HG02642 (cell line): ENCODE data around the gene SLC25A43.
"Not testable (repeated sequence)": the region's sequence is repeated elsewhere in the genome, so short reads cannot be mapped to it uniquely, and the experiment has no call there.

ENCODE experiments used
- ATAC-seq: cut with Tn5 transposase; IDR thresholded peaks from one replicate; pipeline ENCODE4 v1.9.1; 2021; ENCODE audit warnings: mild to moderate bottlenecking; ENCODE audit not compliant: unreplicated experiment, poor library complexity

Gene SLC25A43

GRCh38 chrX:119466970-119467369 lies 67.8 kb downstream of the SLC25A43 start:
- no peak for ATAC-seq

- ATAC-seq = no peak
Measured at GRCh38 chrX:119467433-119467832, 68.3 kb downstream of the SLC25A43 start.

GRCh38 chrX:119467842-119468550 lies 68.9 kb downstream of the SLC25A43 start, which contains the start of gene SLC25A5:
TSS of gene SLC25A5 (plus strand) at chrX:119468444. CDS start at chrX:119468516, 72 bp downstream.
- ATAC-seq = peak; percentile 87

GRCh38 chrX:119468551-119469312 lies 69.6 kb downstream of the SLC25A43 start:
- ATAC-seq = peak; percentile 80

GRCh38 chrX:119469313-119469635 lies 70.1 kb downstream of the SLC25A43 start:
- ATAC-seq = no peak

GRCh38 chrX:119474615-119475388 lies 75.7 kb downstream of the SLC25A43 start:
- no peak for ATAC-seq

GRCh38 chrX:119475389-119476101 lies 76.4 kb downstream of the SLC25A43 start:
- ATAC-seq = no peak

- no peak for ATAC-seq
Measured at GRCh38 chrX:119477812-119478232, 78.7 kb downstream of the SLC25A43 start.

- ATAC-seq = no peak
Measured at GRCh38 chrX:119478504-119478903, 79.4 kb downstream of the SLC25A43 start.

GRCh38 chrX:119479845-119480244 lies 80.7 kb downstream of the SLC25A43 start:
- ATAC-seq = no peak

- no peak for ATAC-seq
Measured at GRCh38 chrX:119481323-119481801, 82.2 kb downstream of the SLC25A43 start.

- peak; percentile 11 for ATAC-seq
Measured at GRCh38 chrX:119482041-119482440, 82.9 kb downstream of the SLC25A43 start.

- ATAC-seq = peak; percentile 90
Measured at GRCh38 chrX:119482481-119483480, 83.6 kb downstream of the SLC25A43 start.

GRCh38 chrX:119486745-119487144 lies 87.6 kb downstream of the SLC25A43 start:
- ATAC-seq = no peak

- not testable (repeated sequence) for ATAC-seq
Measured at GRCh38 chrX:119487766-119488165, 88.6 kb downstream of the SLC25A43 start.

- ATAC-seq = no peak
Measured at GRCh38 chrX:119488749-119489148, 89.6 kb downstream of the SLC25A43 start.

- no peak for ATAC-seq
Measured at GRCh38 chrX:119489212-119490074, 90.3 kb downstream of the SLC25A43 start.

- no peak for ATAC-seq
Measured at GRCh38 chrX:119492463-119492862, 93.3 kb downstream of the SLC25A43 start.
